ENCODE data around the gene PTPN14. TPM values are rescaled to one million over a fixed set of nuclear protein-coding genes. Genes with fewer than 3 reads are reported as not detected.

The PTPN14 gene
- polyA plus RNA-seq, 1 donor from 2014 or later: 0.07 TPM

- Histone ChIP-seq H3K79me2 (replicated peaks; ENCODE audit: insufficient read depth, low read length) (no peaks in the 10 kb centered on the region), H3K9me2 (ENCODE audit: insufficient read depth, low read length) (no peaks in the 10 kb centered on the region), H2AFZ (ENCODE audit: low read depth, low read length) (no peak overlapping the region), H3K27me3 (ENCODE audit: insufficient read depth, low read depth, low read length) (no peaks in the 10 kb centered on the region), H3K4me2 (ENCODE audit: low read length) (no peak overlapping the region), H3K9ac (ENCODE audit: low read length) (no peak overlapping the region), H3F3A (ENCODE audit: insufficient read depth, low read length, poor library complexity, severe bottlenecking) (no peaks in the 10 kb centered on the region), H3K36me3 (ENCODE audit: insufficient read depth, low read length) (no peaks in the 10 kb centered on the region), H3K9me3 (ENCODE audit: low read length) (no peaks in the 10 kb centered on the region), H3K4me3 (ENCODE audit: low read length) (no peak overlapping the region), H4K20me1 (ENCODE audit: insufficient read depth) (no peaks in the 10 kb centered on the region), H3K27ac (ENCODE audit: low read length) (no peak overlapping the region)
- TF ChIP-seq CTCF (IDR thresholded peaks at IDR 0.05; ENCODE audit: poor library complexity, severe bottlenecking): no peak
Observed at GRCh38 chr1:214389734-214390133, 161.7 kb downstream of the PTPN14 start.

- no peaks in the 10 kb centered on the region for H3K36me3 ChIP-seq (ENCODE audit: insufficient read depth, low read length)
- no peak overlapping the region for H3K9ac ChIP-seq (ENCODE audit: low read length)
- H3K27ac ChIP-seq (ENCODE audit: low read length): no peak overlapping the region
- H3K9me3 ChIP-seq (ENCODE audit: low read length): no peaks in the 10 kb centered on the region
- no peaks in the 10 kb centered on the region for H3F3A ChIP-seq (ENCODE audit: insufficient read depth, low read length, poor library complexity, severe bottlenecking)
- no peaks in the 10 kb centered on the region for H3K79me2 ChIP-seq (replicated peaks; ENCODE audit: insufficient read depth, low read length)
- no peaks in the 10 kb centered on the region for H4K20me1 ChIP-seq (ENCODE audit: insufficient read depth)
- H3K9me2 ChIP-seq (ENCODE audit: insufficient read depth, low read length): no peaks in the 10 kb centered on the region
- no peak overlapping the region for H3K4me2 ChIP-seq (ENCODE audit: low read length)
- no peak overlapping the region for H2AFZ ChIP-seq (ENCODE audit: low read depth, low read length)
- no peaks in the 10 kb centered on the region for H3K27me3 ChIP-seq (ENCODE audit: insufficient read depth, low read depth, low read length)
- no peak for TF ChIP-seq EP300 (conservative IDR thresholded peaks at IDR 0.05; ENCODE audit: poor library complexity, severe bottlenecking)
- TF ChIP-seq POLR2AphosphoS5 (IDR thresholded peaks at IDR 0.05): no peak
- no peak for TF ChIP-seq RAD21 (conservative IDR thresholded peaks at IDR 0.05)
- no peak for TF ChIP-seq SMC3 (conservative IDR thresholded peaks at IDR 0.05; ENCODE audit: poor library complexity)
- no peak for TF ChIP-seq EZH2 (IDR thresholded peaks at IDR 0.05; ENCODE audit: borderline replicate concordance, insufficient read depth, low read length, poor library complexity, severe bottlenecking)
- TF ChIP-seq REST (IDR thresholded peaks at IDR 0.05; ENCODE audit: borderline replicate concordance): no peak
- TF ChIP-seq MXI1 (conservative IDR thresholded peaks at IDR 0.05; ENCODE audit: poor library complexity, severe bottlenecking): no peak
- TF ChIP-seq TAF1 (IDR thresholded peaks at IDR 0.05; ENCODE audit: low read depth): no peak
- TF ChIP-seq CTCF (IDR thresholded peaks at IDR 0.05; ENCODE audit: poor library complexity, severe bottlenecking): no peak
- no peak overlapping the region for H3K4me3 ChIP-seq (ENCODE audit: low read length)
Observed at GRCh38 chr1:214386747-214387146, 164.7 kb downstream of the PTPN14 start.

All from neural cell (in vitro differentiated cells).